GM21360 (cell line): ENCODE results near the gene WDR72.

Experiments used
- ATAC-seq: cut with Tn5 transposase; IDR thresholded peaks from one replicate; pipeline ENCODE4 v1.9.1; 2021; ENCODE audit warnings: mild to moderate bottlenecking, moderate library complexity; ENCODE audit not compliant: unreplicated experiment

The WDR72 gene

DNA sequence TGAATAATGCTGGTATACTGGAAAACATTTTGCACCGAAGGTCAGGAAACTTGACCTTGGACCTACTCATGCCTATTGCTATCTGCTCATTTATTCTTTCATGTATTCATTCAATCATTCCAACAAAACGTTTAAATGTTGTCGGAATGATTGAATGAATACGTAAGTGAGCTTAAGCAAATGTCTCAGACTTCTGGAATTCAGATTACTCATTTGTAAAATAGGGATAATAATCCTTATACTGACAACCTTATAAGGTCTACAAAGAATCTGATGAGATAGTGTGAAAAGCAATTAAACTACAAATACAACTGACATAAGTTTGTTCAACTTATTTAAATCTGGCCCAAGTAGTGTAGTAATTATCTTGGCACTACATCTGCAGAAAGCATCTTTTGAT, 288.7 kb downstream of the WDR72 start:
- ATAC-seq: no peak

- ATAC-seq: no peak
These were observed 290.0 kb downstream of the WDR72 start for GRCh38 chr15:53469422-53469821.
